ENCODE results near the gene SLFN12L. TPM values are rescaled to one million over a fixed set of nuclear protein-coding genes. Genes with fewer than 3 reads are reported as not detected.
A peak's percentile ranks its signal among the peaks of the same experiment; 100 is the strongest.

SLFN12L gene
- total and polyA plus RNA-seq, 10 of the 15 experiments (the other 5 are each of a cell fraction or from before 2014, with no cell fraction given) = 1.0 to 21.3 (median 9.4) TPM

DNA sequence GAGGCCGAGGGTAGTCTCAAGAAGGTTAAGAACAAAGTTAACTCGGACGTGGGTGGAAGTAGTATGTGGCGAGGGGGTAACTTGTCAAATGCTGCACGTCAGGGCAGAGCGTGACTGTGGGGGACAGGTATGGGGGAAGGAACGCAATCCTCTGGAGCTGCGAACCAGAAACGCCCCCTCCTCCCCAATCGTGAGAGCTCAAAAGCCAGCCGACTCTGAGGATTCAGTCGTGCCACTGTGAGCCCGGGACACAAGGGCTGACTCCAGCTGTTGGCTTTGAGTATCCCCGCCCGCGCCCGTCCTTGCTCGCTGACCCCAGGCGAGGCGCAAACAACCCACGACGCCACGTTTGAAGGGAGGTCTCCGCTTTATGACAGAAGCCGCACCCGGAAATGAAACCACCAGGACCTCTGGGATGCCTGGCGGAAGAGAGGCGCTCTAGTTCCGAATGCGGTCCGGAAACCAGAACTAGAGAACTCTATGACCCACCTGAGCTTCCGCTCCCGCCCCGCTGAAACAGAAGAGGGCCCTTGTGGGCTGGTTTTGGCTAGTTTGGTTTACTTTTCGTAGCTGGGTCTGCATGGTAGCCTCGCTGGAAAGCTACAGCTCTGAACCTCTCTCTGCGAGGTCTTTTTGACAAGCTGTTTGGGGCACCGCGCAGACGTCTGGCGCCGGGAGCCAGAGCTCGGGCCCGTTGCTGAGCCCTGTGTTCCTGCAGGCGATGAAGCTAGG is 40.9 kb upstream of the SLFN12L start, which contains the start of gene PEX12 (continued):
- peak; percentile 73 for TF ChIP-seq NKRF (conservative IDR thresholded peaks at IDR 0.05)
- TF ChIP-seq SPI1 (IDR thresholded peaks at IDR 0.05; ENCODE audit: borderline replicate concordance, insufficient read depth, low read depth, low read length) = peak; percentile 23; the same call in 1 of the 2 replicates
- 0 out of 2 replicates have a peak, but pooled peaks have one; percentile 73 for TF ChIP-seq RCOR1 (conservative IDR thresholded peaks at IDR 0.05; ENCODE audit: low read depth, low read length)
- TF ChIP-seq TCF3 (IDR thresholded peaks at IDR 0.05; ENCODE audit: borderline replicate concordance, insufficient read depth, low read depth, low read length) = no peak
- no peak for TF ChIP-seq CHD1 (IDR thresholded peaks at IDR 0.05; ENCODE audit: low read depth, low read length)
- peak; percentile 17; the same call in 1 of the 2 replicates for TF ChIP-seq CHD2 (IDR thresholded peaks at IDR 0.05; ENCODE audit: borderline replicate concordance, low read depth, low read length)
- peak; percentile 27; the same call in 1 of the 2 replicates for TF ChIP-seq ZNF24 (IDR thresholded peaks at IDR 0.05)
- TF ChIP-seq NFYB (IDR thresholded peaks at IDR 0.05; ENCODE audit: insufficient read depth, low read depth, low read length) = no peak
- no peak for TF ChIP-seq MTA3 (IDR thresholded peaks at IDR 0.05; ENCODE audit: borderline replicate concordance, low read length)
- TF ChIP-seq KDM1A (IDR thresholded peaks at IDR 0.05; ENCODE audit: borderline replicate concordance) = no peak
- TF ChIP-seq REST (IDR thresholded peaks at IDR 0.05; ENCODE audit: low read depth, low read length) = 0 out of 2 replicates have a peak, but pooled peaks have one; percentile 33
- TF ChIP-seq EZH2 (IDR thresholded peaks at IDR 0.05; ENCODE audit: borderline replicate concordance, control insufficient read depth, low read depth, low read length) = no peak
- TF ChIP-seq, protein P1, sequence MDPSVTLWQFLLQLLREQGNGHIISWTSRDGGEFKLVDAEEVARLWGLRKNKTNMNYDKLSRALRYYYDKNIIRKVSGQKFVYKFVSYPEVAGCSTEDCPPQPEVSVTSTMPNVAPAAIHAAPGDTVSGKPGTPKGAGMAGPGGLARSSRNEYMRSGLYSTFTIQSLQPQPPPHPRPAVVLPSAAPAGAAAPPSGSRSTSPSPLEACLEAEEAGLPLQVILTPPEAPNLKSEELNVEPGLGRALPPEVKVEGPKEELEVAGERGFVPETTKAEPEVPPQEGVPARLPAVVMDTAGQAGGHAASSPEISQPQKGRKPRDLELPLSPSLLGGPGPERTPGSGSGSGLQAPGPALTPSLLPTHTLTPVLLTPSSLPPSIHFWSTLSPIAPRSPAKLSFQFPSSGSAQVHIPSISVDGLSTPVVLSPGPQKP (IDR thresholded peaks at IDR 0.05; ENCODE audit: low read depth, low read length) = peak; percentile 92
- TF ChIP-seq ASH2L (IDR thresholded peaks at IDR 0.05; ENCODE audit: borderline replicate concordance, low read depth) = 0 out of 2 replicates have a peak, but pooled peaks have one; percentile 38
- peak; percentile 72 for TF ChIP-seq KLF5 (IDR thresholded peaks at IDR 0.05; ENCODE audit: partially characterized antibody)
- TF ChIP-seq SUZ12 (IDR thresholded peaks at IDR 0.05; ENCODE audit: unreplicated experiment) = no peak
- no peak for TF ChIP-seq FOXK2 (IDR thresholded peaks at IDR 0.05)
- TF ChIP-seq, protein P2, sequence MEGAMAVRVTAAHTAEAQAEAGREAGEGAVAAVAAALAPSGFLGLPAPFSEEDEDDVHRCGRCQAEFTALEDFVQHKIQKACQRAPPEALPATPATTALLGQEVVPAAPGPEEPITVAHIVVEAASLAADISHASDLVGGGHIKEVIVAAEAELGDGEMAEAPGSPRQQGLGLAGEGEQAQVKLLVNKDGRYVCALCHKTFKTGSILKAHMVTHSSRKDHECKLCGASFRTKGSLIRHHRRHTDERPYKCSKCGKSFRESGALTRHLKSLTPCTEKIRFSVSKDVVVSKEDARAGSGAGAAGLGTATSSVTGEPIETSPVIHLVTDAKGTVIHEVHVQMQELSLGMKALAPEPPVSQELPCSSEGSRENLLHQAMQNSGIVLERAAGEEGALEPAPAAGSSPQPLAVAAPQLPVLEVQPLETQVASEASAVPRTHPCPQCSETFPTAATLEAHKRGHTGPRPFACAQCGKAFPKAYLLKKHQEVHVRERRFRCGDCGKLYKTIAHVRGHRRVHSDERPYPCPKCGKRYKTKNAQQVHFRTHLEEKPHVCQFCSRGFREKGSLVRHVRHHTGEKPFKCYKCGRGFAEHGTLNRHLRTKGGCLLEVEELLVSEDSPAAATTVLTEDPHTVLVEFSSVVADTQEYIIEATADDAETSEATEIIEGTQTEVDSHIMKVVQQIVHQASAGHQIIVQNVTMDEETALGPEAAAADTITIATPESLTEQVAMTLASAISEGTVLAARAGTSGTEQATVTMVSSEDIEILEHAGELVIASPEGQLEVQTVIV (IDR thresholded peaks at IDR 0.05; ENCODE audit: borderline replicate concordance, partially characterized antibody) = peak; percentile 69
- TF ChIP-seq HDGF (IDR thresholded peaks at IDR 0.05) = no peak; the same call in 1 of the 2 replicates
- peak; percentile 97 for TF ChIP-seq GABPA (IDR thresholded peaks at IDR 0.05; ENCODE audit: low read depth)

Data from GM12878 (cell line).